Measurements from ENCODE around the gene UBTF.
"Not testable (repeated sequence)": the region's sequence is repeated elsewhere in the genome, so short reads cannot be mapped to it uniquely, and the experiment has no call there.

Gene UBTF

GRCh38 chr17:44247876-44248736 is 28.6 kb upstream of the UBTF start:
- no peak for DNase-seq (ENCODE audit: low read depth)

- DNase-seq (ENCODE audit: low read depth), result no peak
Observed at GRCh38 chr17:44247440-44247841, 28.0 kb upstream of the UBTF start.

- no peak for DNase-seq (ENCODE audit: low read depth)
Observed at GRCh38 chr17:44241106-44241624, 21.7 kb upstream of the UBTF start.

DNA sequence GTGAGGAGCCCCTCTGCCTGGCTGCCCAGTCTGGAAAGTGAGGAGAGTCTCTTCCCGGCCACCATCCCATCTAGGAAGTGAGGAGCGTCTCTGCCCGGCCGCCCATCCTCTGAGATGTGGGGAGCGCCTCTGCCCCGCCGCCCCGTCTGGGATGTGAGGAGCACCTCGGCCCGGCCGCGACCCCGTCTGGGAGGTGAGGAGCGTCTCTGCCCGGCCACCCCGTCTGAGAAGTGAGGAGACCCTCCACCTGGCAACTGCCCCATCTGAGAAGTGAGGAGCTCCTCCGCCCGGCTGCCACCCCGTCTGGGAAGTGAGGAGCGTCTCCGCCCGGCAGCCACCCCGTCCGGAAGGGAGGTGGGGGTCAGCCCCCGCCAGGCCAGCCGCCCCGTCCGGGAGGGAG is 18.4 kb upstream of the UBTF start:
- DNase-seq (ENCODE audit: low read depth), result not testable (repeated sequence)

DNA sequence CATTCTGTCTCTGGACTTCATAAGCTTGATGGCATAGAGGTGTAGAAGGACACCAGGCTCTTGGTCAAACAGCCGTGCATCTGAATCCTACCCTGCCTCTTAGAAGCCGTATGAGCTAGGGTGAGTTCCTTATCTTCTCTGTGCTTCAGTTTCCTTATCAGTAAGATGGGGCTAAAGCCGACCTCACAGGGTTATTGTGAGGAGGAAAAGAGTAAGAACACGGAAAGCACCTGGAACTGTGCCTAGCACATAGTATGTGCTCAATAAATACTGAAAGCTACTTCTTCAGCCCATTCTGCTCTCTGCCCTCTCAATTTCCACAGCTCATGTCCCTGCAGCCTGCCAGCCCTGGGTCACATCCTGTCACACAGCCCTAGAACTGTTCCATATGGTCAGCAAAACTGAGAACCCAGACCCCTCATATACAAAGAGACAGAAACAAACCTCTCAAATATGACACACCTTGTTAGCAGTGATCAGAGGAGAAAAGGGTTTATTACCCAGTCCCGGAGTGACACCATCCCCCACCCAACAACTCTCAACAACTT is 17.0 kb upstream of the UBTF start:
- no peak for DNase-seq (ENCODE audit: low read depth)

DNA sequence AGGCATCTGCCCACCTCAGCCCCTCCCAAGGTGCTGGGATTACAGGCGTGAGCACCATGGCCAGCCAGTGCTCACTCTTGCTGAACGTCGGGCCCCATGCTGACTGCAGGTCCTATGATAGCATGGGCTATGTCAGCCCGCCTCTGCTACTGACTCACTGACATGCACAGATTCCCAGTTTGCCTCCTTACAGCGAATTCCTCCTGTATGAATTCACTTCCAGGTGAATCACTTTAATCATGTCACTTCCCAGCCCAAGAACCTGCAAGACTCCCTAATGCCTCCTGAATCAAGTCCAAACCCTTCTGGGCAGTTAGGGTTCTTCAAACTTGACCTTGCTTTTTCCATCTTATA is 16.1 kb upstream of the UBTF start:
- DNase-seq (ENCODE audit: low read depth), result no peak

GRCh38 chr17:44233582-44233981 is 14.1 kb upstream of the UBTF start:
- DNase-seq (ENCODE audit: low read depth), result no peak

GRCh38 chr17:44232061-44232460 is 12.6 kb upstream of the UBTF start:
- no peak for DNase-seq (ENCODE audit: low read depth)

- DNase-seq (ENCODE audit: low read depth), result no peak
Observed at GRCh38 chr17:44230140-44230539, 10.7 kb upstream of the UBTF start.

GRCh38 chr17:44229090-44229489 is 9.6 kb upstream of the UBTF start:
- DNase-seq (ENCODE audit: low read depth), result no peak

DNA sequence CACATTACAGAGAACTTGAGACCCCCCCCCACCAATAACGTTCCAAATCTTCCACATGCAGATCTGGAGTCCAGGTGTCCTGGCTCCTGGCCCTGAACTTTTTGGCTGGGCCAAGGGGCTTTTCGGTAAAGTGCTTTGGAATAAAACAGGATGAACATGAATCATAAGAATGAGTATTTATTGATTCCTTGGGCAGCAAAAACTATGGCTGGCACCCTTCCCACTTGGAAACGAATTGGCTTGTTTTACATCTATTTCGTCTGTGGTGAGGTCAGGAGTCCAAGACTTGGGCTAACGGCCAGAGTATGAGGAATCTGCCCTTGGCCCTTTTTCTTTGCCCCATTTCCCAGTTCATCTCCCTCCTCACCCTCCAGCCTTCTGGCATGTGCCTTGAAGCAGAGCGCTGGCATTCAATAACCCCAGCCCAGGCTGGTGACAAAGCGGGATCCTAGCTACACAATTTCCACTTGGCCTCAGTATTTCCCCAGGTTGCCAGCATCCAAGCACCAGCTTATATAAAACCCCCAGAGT is 4.1 kb upstream of the UBTF start:
- DNase-seq (ENCODE audit: low read depth), result no peak

DNA sequence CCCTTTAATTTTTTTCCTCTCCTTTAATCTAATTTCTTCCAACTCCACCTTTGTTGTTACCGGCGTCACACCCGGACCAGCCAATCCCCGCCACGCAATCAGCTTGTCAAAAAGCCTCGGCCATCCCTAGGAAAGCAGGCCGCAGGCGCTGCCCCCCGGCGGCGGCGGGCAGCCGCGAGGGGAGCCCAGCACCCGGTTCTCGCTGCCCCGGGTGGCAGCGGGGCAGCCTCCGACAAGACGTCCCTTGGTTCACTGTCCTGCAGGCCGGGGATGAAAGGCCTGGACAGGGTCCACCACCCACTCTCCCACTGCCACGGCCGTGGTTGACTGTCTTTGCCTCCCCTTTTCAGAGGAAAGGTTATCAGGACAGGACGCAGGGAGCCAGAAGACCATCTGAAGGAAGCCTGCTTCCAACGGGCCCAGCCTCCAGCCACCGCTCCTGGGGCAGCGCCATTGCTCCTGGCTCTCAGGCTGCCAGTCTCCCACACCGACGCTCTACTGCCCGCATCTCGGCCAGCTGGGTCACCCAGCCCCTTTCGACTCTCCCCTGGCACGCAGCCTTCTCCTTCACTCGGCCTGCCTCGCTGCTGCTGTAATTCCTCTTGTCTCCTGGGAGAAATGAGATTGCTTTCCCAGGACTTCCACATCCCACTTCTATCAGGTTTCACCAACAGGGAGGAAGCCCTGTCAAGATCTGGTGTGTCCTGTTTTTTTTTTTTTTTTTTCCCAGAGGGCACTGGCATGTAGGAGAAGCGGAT is 2.8 kb upstream of the UBTF start:
- DNase-seq (ENCODE audit: low read depth), result peak; percentile 60

DNA sequence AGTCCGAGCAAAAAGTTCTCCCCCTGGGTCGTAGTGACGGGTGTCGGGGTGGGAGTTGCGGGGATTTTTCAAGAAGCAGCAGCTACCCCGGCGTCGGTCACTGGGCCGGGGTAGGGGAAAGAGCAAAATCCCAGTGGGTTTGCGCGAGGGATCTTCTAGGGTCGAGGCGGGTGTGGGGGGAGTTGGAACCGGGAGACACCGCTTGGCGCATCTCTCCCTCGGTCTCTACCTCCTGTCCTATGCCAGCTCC is 2.3 kb upstream of the UBTF start:
- DNase-seq (ENCODE audit: low read depth), result no peak

GRCh38 chr17:44221084-44221861 is 1.8 kb upstream of the UBTF start:
- no peak for DNase-seq (ENCODE audit: low read depth)

- DNase-seq (ENCODE audit: low read depth), result no peak
Observed at GRCh38 chr17:44220213-44221083, 973 bp upstream of the UBTF start.

GRCh38 chr17:44219108-44219615 is 313 bp downstream of the UBTF start:
- no peak for DNase-seq (ENCODE audit: low read depth)

DNA sequence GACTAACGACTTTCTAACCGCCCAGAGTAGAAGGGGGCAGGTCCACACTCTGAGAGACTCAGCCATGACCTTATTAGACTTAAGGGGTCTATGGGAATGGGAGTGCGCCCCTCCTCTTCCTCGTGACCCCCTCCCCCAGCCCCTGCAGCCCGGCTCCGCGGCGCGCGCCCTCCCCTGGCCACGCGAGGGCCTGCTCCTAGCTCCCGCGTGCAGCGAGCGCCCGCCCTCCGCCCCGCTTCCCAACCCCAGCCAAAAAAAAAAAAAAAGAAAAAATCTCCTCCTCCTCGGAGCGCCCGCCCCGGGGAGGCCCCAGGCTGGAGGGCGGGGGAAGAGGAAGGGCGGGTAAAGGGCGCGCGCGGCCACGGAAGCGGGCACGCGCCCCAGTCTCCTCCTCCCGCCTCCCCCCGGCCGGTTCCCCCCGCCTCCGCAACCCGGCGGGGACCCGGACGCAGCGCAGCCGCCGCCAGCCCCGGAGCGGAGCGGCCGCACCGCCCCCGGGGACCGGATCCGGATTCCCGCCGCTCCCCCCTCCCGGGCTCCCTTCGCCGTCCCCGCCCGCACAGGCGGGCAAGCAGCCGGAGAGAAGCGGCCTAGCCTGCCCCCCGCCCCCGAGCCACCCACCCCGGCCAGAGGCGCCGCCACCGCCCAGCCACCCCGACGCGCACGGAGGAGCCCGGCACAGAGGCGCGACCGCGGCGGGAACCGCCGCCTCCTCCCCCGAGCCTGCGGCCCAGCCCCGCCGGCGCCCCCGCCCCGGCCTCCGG is 949 bp downstream of the UBTF start:
- DNase-seq (ENCODE audit: low read depth), result peak; percentile 83

GRCh38 chr17:44217738-44218343 is 1.6 kb downstream of the UBTF start:
- DNase-seq (ENCODE audit: low read depth), result no peak

DNA sequence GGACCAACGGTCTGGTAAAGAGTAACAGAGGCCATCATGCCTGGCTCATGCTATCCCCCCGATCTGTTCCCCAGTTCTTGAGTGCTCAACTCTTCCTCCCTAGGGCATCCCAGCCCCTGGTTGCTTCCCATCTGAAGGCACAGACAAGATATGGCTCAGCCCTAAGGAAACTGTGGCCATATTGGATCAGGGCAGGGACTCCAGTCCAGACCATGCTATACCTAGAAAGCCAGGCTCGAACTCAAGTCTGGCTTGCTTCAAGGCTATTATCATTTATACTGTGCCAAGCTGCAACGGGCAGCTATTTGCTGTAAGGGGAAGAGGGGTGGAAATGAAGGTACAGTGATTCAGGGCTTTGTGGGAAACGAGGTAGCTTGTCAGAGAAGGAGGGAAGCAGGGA is 2.8 kb downstream of the UBTF start:
- no peak for DNase-seq (ENCODE audit: low read depth)

GRCh38 chr17:44216173-44216572 is 3.3 kb downstream of the UBTF start:
- no peak for DNase-seq (ENCODE audit: low read depth)
